ENCODE data around the gene PHETA1. TPM values are rescaled to one million over a fixed set of nuclear protein-coding genes. Genes with fewer than 3 reads are reported as not detected.
A peak's percentile ranks its signal among the peaks of the same experiment; 100 is the strongest.
"Not testable (repeated sequence)": the region's sequence is repeated elsewhere in the genome, so short reads cannot be mapped to it uniquely, and the experiment has no call there.

The PHETA1 gene
- total RNA-seq, 1 donor from 2014 or later, result 5.6 TPM

DNA sequence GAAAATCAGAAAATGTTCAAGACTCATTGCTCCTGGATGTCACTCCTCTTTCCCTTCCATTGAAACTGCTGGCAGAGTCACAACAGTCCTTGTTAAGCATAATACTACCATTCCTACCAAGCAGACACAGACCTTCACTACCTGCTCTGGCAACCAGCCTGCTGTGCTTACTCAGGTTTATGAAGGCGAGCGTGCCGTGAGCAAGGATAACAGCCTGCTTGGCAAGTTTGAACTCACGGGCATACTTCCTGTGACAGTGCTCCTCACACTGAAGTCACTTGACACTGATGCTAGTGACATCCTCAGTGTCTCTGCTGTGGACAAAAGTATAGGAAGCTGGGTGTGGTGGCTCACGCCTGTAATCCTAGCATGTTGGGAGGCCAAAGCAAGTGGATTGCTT is 15.7 kb upstream of the PHETA1 start:
- Histone ChIP-seq H3K9me3 (no peaks in the 10 kb centered on the region), H3K4me3 (no peak overlapping the region), H3K36me3 (no peaks in the 10 kb centered on the region), H3K4me1 (no peaks in the 10 kb centered on the region), H3K27ac (no peak overlapping the region), H3K27me3 (no peaks in the 10 kb centered on the region)
- DNase-seq (ENCODE audit: extremely low spot score in 2 of 2), result no peak
- TF ChIP-seq CTCF (IDR thresholded peaks at IDR 0.05) (no peak), POLR2A (IDR thresholded peaks at IDR 0.05) (no peak), POLR2AphosphoS5 (IDR thresholded peaks at IDR 0.05; ENCODE audit: insufficient read depth in 1 of 2, low read depth in 1 of 2) (no peak)
- intact Hi-C loops (cut with DNase I), result no loop called here

DNA sequence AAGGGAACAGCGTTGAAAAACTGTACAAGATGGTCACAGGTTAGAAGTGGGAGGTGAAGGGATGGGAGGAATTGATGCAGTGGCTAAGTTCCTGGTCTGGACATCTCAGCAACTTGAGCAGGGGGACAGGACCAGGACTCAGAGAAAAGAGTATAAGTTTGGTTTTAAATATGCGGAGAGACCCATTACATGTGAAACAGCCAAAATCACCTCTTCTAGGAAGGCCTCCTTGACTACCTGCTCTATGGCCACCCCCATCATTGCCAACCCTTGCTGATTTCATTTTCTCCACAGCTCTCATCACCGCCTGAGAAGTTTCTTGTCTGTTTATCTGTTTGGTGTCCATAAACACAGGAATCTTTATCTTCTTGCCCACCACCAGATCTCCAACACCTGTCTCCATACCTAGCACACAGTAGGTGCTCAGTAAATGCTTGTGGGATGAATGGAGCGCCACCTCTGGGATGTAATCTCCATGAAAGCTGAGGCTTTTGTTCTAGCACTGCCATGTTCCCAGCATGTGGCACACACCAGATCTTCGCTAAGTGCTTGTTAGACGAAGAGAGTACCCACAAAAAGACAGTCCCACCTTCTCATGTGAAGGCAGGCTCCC is 11.2 kb upstream of the PHETA1 start:
- H3K4me3 ChIP-seq, result no peak overlapping the region
- H3K9me3 ChIP-seq, result no peaks in the 10 kb centered on the region
- no peak overlapping the region for H3K27ac ChIP-seq
- H3K36me3 ChIP-seq, result no peaks in the 10 kb centered on the region
- no peaks in the 10 kb centered on the region for H3K27me3 ChIP-seq
- intact Hi-C loops (cut with DNase I), result no loop called here
- TF ChIP-seq POLR2A (IDR thresholded peaks at IDR 0.05) (no peak), CTCF (IDR thresholded peaks at IDR 0.05) (no peak), POLR2AphosphoS5 (IDR thresholded peaks at IDR 0.05; ENCODE audit: insufficient read depth in 1 of 2, low read depth in 1 of 2) (no peak)
- H3K4me1 ChIP-seq, result no peaks in the 10 kb centered on the region
- DNase-seq (ENCODE audit: extremely low spot score in 2 of 2), result no peak

DNA sequence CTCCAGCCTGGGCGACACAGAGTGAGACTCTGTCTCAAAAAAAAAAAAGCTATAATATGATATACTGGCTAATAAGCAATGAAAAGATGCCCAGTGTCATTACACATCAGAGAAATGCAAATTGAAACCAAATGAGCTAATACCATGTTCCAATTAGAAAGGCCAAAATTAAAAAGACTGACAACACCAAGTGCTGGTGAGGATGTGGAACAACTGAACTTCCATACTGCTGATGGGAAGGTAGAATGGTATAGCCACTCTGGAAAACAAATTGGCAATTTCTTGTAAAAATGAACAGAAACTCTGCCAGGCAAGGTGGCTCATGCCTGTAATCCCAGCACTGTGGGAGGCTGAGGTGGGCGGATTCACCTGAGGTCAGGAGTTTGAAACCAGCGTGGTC is 8.5 kb upstream of the PHETA1 start:
- no peak overlapping the region for H3K27ac ChIP-seq
- intact Hi-C loops (cut with DNase I), result no loop called here
- no peak for TF ChIP-seq POLR2A (IDR thresholded peaks at IDR 0.05)
- no peak for TF ChIP-seq POLR2AphosphoS5 (IDR thresholded peaks at IDR 0.05; ENCODE audit: insufficient read depth in 1 of 2, low read depth in 1 of 2)
- TF ChIP-seq CTCF (IDR thresholded peaks at IDR 0.05), result no peak
- H3K4me3 ChIP-seq, result no peak overlapping the region
- no peaks in the 10 kb centered on the region for H3K9me3 ChIP-seq
- DNase-seq (ENCODE audit: extremely low spot score in 2 of 2), result no peak
- no peaks in the 10 kb centered on the region for H3K36me3 ChIP-seq
- no peaks in the 10 kb centered on the region for H3K27me3 ChIP-seq
- H3K4me1 ChIP-seq, result no peaks in the 10 kb centered on the region

DNA sequence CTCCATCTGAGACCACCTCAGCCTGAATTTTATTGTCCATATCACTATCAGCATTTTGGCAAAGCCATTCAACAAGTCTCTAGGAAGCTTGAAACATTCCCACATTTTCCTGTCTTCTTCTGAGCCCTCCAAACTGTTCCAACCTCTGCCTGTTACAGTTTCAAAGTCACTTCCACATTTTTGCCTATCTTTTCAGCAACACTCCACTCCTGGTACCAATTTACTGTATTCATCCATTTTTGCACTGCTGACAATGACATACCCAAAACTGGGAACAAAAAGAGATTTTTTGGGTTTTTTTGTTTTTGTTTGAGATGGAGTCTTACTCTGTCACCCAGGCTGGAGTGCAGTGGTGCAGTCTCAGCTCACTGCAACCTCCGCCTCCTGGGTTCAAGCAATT is 4.3 kb upstream of the PHETA1 start:
- DNase-seq (ENCODE audit: extremely low spot score in 2 of 2); H3K27me3 ChIP-seq; H3K4me3 ChIP-seq; H3K36me3 ChIP-seq; H3K27ac ChIP-seq; intact Hi-C loops (cut with DNase I); H3K9me3 ChIP-seq: not testable (repeated sequence)
- peaks cover 13% of the 10 kb centered on the region for H3K4me1 ChIP-seq

- intact Hi-C loops (cut with DNase I), result no loop called here
- H3K4me1 ChIP-seq, result peaks cover 31% of the 10 kb centered on the region
- no peak for DNase-seq (ENCODE audit: extremely low spot score in 2 of 2)
- no peaks in the 10 kb centered on the region for H3K36me3 ChIP-seq
- peak overlapping the region; percentile 55 to 91 for H3K4me3 ChIP-seq
- H3K9me3 ChIP-seq, result no peaks in the 10 kb centered on the region
- no peaks in the 10 kb centered on the region for H3K27me3 ChIP-seq
- H3K27ac ChIP-seq, result peak overlapping the region; percentile 58
- TF ChIP-seq POLR2AphosphoS5 (IDR thresholded peaks at IDR 0.05; ENCODE audit: insufficient read depth in 1 of 2, low read depth in 1 of 2), result no peak
- no peak for TF ChIP-seq POLR2A (IDR thresholded peaks at IDR 0.05)
- TF ChIP-seq CTCF (IDR thresholded peaks at IDR 0.05), result no peak
Observed at GRCh38 chr12:111369496-111370220, 763 bp upstream of the PHETA1 start.

All from vagina (tissue), 2 donors.